IMR-90 (cell line): Measurements from ENCODE around the gene CARS2. TPM values are rescaled to one million over a fixed set of nuclear protein-coding genes. Genes with fewer than 3 reads are reported as not detected.

Experiments
- ATAC-seq: fragments of 200-7000 bp; cut with Tn5 transposase; 2 replicates; pipeline ENCODE4 v1.9.1; 2020; ENCODE audit warnings: low read depth, mild to moderate bottlenecking, moderate library complexity
- BruUV-seq: library from RNA; stranded (reverse); fragments of 400-500 nt; replicated peaks from 2 replicates; lab custom pipeline; 2021; lab: Mats Ljungman, UMichigan
- CTCF ChIA-PET: fragments of 300-600 bp; formaldehyde crosslinking; extraction: SDS; loops from one replicate; lab custom pipeline; 2021; ENCODE audit warnings: antibody characterized with exemption; lab: Yijun Ruan, JAX
- POLR2A ChIA-PET: fragments of 300-600 bp; sonication (Branson Sonifier 250); formaldehyde crosslinking; loops from one replicate; lab custom pipeline; 2022; ENCODE audit warnings: antibody characterized with exemption; ENCODE audit not compliant: unreplicated experiment; lab: Charles Lee
- DNase-seq: peaks from one replicate; pipeline ENCODE4 v3.0.0; 2013
- H2AFZ ChIP-seq: replicated peaks from 2 replicates; pipeline ENCODE3; 2013; ENCODE audit warnings: low read length, mild to moderate bottlenecking; ENCODE audit not compliant: poor library complexity
- H2AK5ac ChIP-seq: 2 replicates; pipeline ENCODE4 v1.6.1; 2013; ENCODE audit warnings: low read depth, low read length, inconsistent platforms
- H2AK9ac ChIP-seq: replicated peaks from 2 replicates; pipeline ENCODE3; 2013; ENCODE audit warnings: mild to moderate bottlenecking, low read depth, low read length, moderate library complexity; ENCODE audit not compliant: poor library complexity
- H2BK120ac ChIP-seq: 2 replicates; pipeline ENCODE4 v1.6.1; 2013; ENCODE audit warnings: low read depth, low read length, inconsistent platforms
- H2BK15ac ChIP-seq: 3 replicates; pipeline ENCODE4 v1.6.1; 2013; ENCODE audit warnings: low read depth, low read length, inconsistent platforms
- H2BK20ac ChIP-seq: 2 replicates; pipeline ENCODE4 v1.6.1; 2013; ENCODE audit warnings: low read depth, mild to moderate bottlenecking, inconsistent platforms, low read length, moderate library complexity
- H2BK5ac ChIP-seq: 2 replicates; pipeline ENCODE4 v1.6.1; 2013; ENCODE audit warnings: mild to moderate bottlenecking, low read depth, low read length, inconsistent platforms; ENCODE audit not compliant: poor library complexity, severe bottlenecking
- H3K14ac ChIP-seq: replicated peaks from 2 replicates; pipeline ENCODE4 v1.6.1; 2013; ENCODE audit warnings: low read depth, low read length, inconsistent platforms
- H3K18ac ChIP-seq: 2 replicates; pipeline ENCODE4 v1.6.1; 2013; ENCODE audit warnings: low read depth, low read length, control low read depth
- H3K23ac ChIP-seq: 2 replicates; pipeline ENCODE4 v1.6.1; 2013; ENCODE audit warnings: low read depth, low read length, inconsistent platforms
- H3K27ac ChIP-seq: 2 replicates; pipeline ENCODE4 v1.5.1; 2013; ENCODE audit warnings: mild to moderate bottlenecking, control low read depth, low read length; ENCODE audit not compliant: insufficient read depth
- H3K27me3 ChIP-seq: 2 replicates; pipeline ENCODE4 v1.6.1; 2013; ENCODE audit warnings: low read length; ENCODE audit not compliant: control insufficient read depth, insufficient read depth
- H3K36me3 ChIP-seq: 2 replicates; pipeline ENCODE4 v1.6.1; 2013; ENCODE audit warnings: low read length, mixed read lengths; ENCODE audit not compliant: control insufficient read depth, insufficient read depth
- H3K4ac ChIP-seq: 2 replicates; pipeline ENCODE4 v1.6.1; 2013; ENCODE audit warnings: low read depth, low read length, inconsistent platforms
- H3K4me1 ChIP-seq: 2 replicates; pipeline ENCODE4 v1.6.1; 2013; ENCODE audit warnings: low read length, mixed read lengths; ENCODE audit not compliant: control insufficient read depth, insufficient read depth
- H3K4me2 ChIP-seq: 2 replicates; pipeline ENCODE4 v1.6.1; 2013; ENCODE audit warnings: low read depth, mild to moderate bottlenecking, control low read depth, low read length, moderate library complexity
- H3K4me3 ChIP-seq: 2 replicates; pipeline ENCODE4 v1.5.1; 2013; ENCODE audit warnings: low read depth, mild to moderate bottlenecking, control low read depth, low read length, moderate library complexity; ENCODE audit not compliant: insufficient read depth
- H3K56ac ChIP-seq: 2 replicates; pipeline ENCODE4 v1.6.1; 2013; ENCODE audit warnings: low read length, inconsistent platforms; ENCODE audit not compliant: insufficient read depth; ENCODE audit errors: extremely low read depth
- H3K79me1 ChIP-seq, 2 experiments: 2 replicates each; pipeline ENCODE4 v1.6.1; 2013; ENCODE audit warnings: low read length in 2 of 2, inconsistent platforms in 1 of 2, low read depth in 1 of 2
- H3K9ac ChIP-seq: 2 replicates; pipeline ENCODE4 v1.6.1; 2013; ENCODE audit warnings: low read depth, low read length, control low read depth
- H3K9me1 ChIP-seq: 2 replicates; pipeline ENCODE4 v1.6.1; 2013; ENCODE audit warnings: low read length, inconsistent platforms; ENCODE audit not compliant: insufficient read depth
- H3K9me3 ChIP-seq: 2 replicates; pipeline ENCODE4 v1.6.1; 2013; ENCODE audit warnings: low read length; ENCODE audit not compliant: control insufficient read depth, insufficient read depth
- H4K20me1 ChIP-seq: 2 replicates; pipeline ENCODE4 v1.6.1; 2013; ENCODE audit warnings: low read length, inconsistent platforms; ENCODE audit not compliant: insufficient read depth
- H4K5ac ChIP-seq: 2 replicates; pipeline ENCODE4 v1.6.1; 2013; ENCODE audit warnings: mild to moderate bottlenecking, low read depth, low read length, control low read depth
- H4K8ac ChIP-seq, 2 experiments: 2 replicates each; pipeline ENCODE4 v1.6.1; 2013; ENCODE audit warnings: low read depth in 2 of 2, low read length in 2 of 2, control low read depth in 1 of 2, inconsistent platforms in 1 of 2
- H4K91ac ChIP-seq: 2 replicates; pipeline ENCODE4 v1.6.1; 2013; ENCODE audit warnings: low read depth, low read length, inconsistent platforms; ENCODE audit not compliant: insufficient read depth
- CEBPB ChIP-seq: IDR thresholded peaks from 2 replicates; pipeline ENCODE4 v1.6.1; 2012; ENCODE audit warnings: low read depth, low read length, improper control_type of control experiment
- CHD1 ChIP-seq: IDR thresholded peaks from 2 replicates; pipeline ENCODE4 v1.6.1; 2012; ENCODE audit warnings: low read depth, low read length, improper control_type of control experiment
- MAFK ChIP-seq: IDR thresholded peaks from 2 replicates; pipeline ENCODE4 v1.6.1; 2012; ENCODE audit warnings: low read depth, low read length, improper control_type of control experiment
- MAZ ChIP-seq: IDR thresholded peaks from 2 replicates; pipeline ENCODE4 v1.6.1; 2012; ENCODE audit warnings: low read depth, mild to moderate bottlenecking, low read length, improper control_type of control experiment, moderate library complexity, borderline replicate concordance
- MXI1 ChIP-seq: IDR thresholded peaks from 2 replicates; pipeline ENCODE4 v1.6.1; 2012; ENCODE audit warnings: low read depth, mild to moderate bottlenecking, low read length, moderate library complexity, borderline replicate concordance
- NFE2L2 ChIP-seq: fragments of 150-350 bp; IDR thresholded peaks from 2 replicates; pipeline ENCODE4 v1.6.1; 2016; ENCODE audit warnings: low read depth, mild to moderate bottlenecking, low read length
- POLR2A ChIP-seq: IDR thresholded peaks from 2 replicates; pipeline ENCODE4 v1.6.1; 2012; ENCODE audit warnings: mild to moderate bottlenecking, low read depth, low read length
- RAD21 ChIP-seq: IDR thresholded peaks from 2 replicates; pipeline ENCODE4 v1.6.1; 2012; ENCODE audit warnings: low read length, improper control_type of control experiment
- RCOR1 ChIP-seq: IDR thresholded peaks from 2 replicates; pipeline ENCODE4 v1.6.1; 2012; ENCODE audit warnings: mild to moderate bottlenecking, low read length, improper control_type of control experiment; ENCODE audit not compliant: insufficient replicate concordance
- RFX5 ChIP-seq: IDR thresholded peaks from 2 replicates; pipeline ENCODE4 v1.8.0; 2012; ENCODE audit warnings: low read depth, mild to moderate bottlenecking, low read length, moderate library complexity
- SMC3 ChIP-seq: fragments of 150-350 bp; IDR thresholded peaks from 2 replicates; pipeline ENCODE4 v1.6.1; 2016; ENCODE audit warnings: low read depth, mild to moderate bottlenecking, antibody characterized with exemption, low read length, moderate library complexity
- WGBS, 2 experiments: methylation state at CpG; one replicate each; pipeline versions ENCODE4 v1.1.5 to v1.1.7; 2013; ENCODE audit warnings: missing lambda C conversion rate in 2 of 2; ENCODE audit not compliant: insufficient read length in 1 of 2; ENCODE audit errors: extremely low coverage in 2 of 2; 5-methylcytosine and 5-hydroxymethylcytosine counted together
- dilution Hi-C: fragments of 300-500 bp; cut with HindIII; formaldehyde crosslinking; loops from one replicate; pipeline ENCODE4 v1.14.3; 2018; ENCODE audit warnings: low sequenced_read_pairs; ENCODE audit not compliant: unreplicated experiment
- in situ Hi-C: fragments of 300-500 bp; cut with MboI; formaldehyde crosslinking; loops from 3 replicates; pipeline ENCODE4 v1.14.3; 2019; ENCODE audit warnings: low sequenced_read_pairs, inconsistent platforms, mixed read lengths
- intact Hi-C: fragments of 100-400 bp; cut with micrococcal nuclease; formaldehyde crosslinking; loops from 2 replicates; pipeline ENCODE4 v1.10.0; 2022
- polyA plus RNA-seq, 3 experiments: library from polyadenylated mRNA; depleted of rRNA; stranded (reverse); fragments of >200 nt; gene quantifications; 2 replicates each; pipeline ENCODE4 v1.2.3, GENCODE V29; 2012; ENCODE audit warnings: low replicate concordance in 1 of 3
- total RNA-seq: library from RNA; depleted of rRNA; stranded (reverse); fragments of >200 nt; gene quantifications from 2 replicates; pipeline ENCODE4 v1.2.3, GENCODE V29; 2012
- TF ChIP-seq, protein P1 (sequence below): fragments of 150-350 bp; IDR thresholded peaks from 2 replicates; pipeline ENCODE4 v1.6.1; 2016; ENCODE audit warnings: low read depth, mild to moderate bottlenecking, low read length, moderate library complexity, borderline replicate concordance
- TF ChIP-seq, protein P2 (sequence below): fragments of 150-350 bp; IDR thresholded peaks from 2 replicates; pipeline ENCODE4 v1.6.1; 2017; ENCODE audit warnings: mild to moderate bottlenecking, antibody characterized with exemption, low read length, low read depth
- TF ChIP-seq, protein P3 (sequence below): conservative IDR thresholded peaks from 2 replicates; pipeline ENCODE4 v1.5.1; 2012; ENCODE audit warnings: mild to moderate bottlenecking, low read depth, low read length, improper control_type of control experiment

Gene CARS2
- total and polyA plus RNA-seq, 2 of the 4 experiments (the other 2 are of a cell fraction): 76.2 to 76.4 TPM

DNA sequence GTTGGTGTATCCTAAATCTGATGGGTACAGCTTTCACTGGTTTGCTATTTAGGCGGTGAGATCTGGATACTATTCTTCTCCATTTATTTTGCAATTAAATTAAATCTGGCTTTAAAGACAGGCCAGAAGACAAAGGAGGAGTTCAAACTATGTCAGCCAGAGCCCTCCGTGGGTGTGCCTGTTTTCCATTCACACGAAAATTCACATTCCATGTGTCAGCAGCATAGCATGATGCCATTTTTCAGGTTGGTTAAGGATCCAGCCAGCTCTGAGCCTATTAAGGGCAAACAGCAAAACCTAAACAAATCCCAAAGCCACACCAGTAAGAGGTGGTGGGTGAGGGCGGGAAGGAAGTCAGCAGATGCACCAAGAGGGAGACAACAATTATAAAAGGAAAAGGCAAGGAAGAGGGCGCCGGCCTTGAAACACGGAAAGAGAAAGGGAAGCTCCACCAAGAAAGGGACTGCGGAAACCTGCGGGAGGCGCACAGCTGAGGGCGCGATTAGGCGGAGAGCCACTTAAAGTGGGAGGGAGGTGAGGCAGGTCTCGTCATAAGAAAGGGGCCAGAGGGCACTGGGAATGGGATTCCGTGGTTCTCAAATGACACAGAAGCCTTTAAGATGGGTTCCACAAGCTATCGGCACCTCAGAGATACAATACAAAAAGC is 43.0 kb downstream of the CARS2 start:
- no peak overlapping the region for H3K56ac ChIP-seq
- H3K4ac ChIP-seq: no peak overlapping the region
- no peak overlapping the region for H2BK20ac ChIP-seq
- H3K4me2 ChIP-seq: no peak overlapping the region
- in situ Hi-C loops (no loop called here), dilution Hi-C loops (no loop called here), intact Hi-C loops (no loop called here)
- 100% methylated on average over 7 of the region's 16 CpGs; no CpG with 5 or more reads in 1 of the 2 experiments for WGBS, 2 experiments
- no peak overlapping the region for H3K4me3 ChIP-seq
- no peak overlapping the region for H3K14ac ChIP-seq
- H3K27me3 ChIP-seq: no peaks in the 10 kb centered on the region
- BruUV-seq: no TSS peak
- H3K27ac ChIP-seq: no peak overlapping the region
- ChIA-PET POLR2A (interaction anchor here (0.5 kb wide), 1 partner anchor 20 kb away, joined by 3 read pairs; no protein-coding TSS in a partner anchor), CTCF (no interaction called here)
- no peak overlapping the region for H4K8ac ChIP-seq
- H4K5ac ChIP-seq: no peak overlapping the region
- no peaks in the 10 kb centered on the region for H4K20me1 ChIP-seq
- no peak overlapping the region for H4K91ac ChIP-seq
- no peak overlapping the region for H2BK5ac ChIP-seq
- peaks cover 0 to 7% of the 10 kb centered on the region in 2 experiments; a peak in 2 of 4 replicates for H3K79me1 ChIP-seq
- peaks cover 3% of the 10 kb centered on the region for H3K9me3 ChIP-seq
- H3K4me1 ChIP-seq: no peaks in the 10 kb centered on the region
- no peak overlapping the region for H2BK15ac ChIP-seq
- no peak overlapping the region for H2AK5ac ChIP-seq
- ATAC-seq (no peak), DNase-seq (no peak)
- no peak overlapping the region for H2BK120ac ChIP-seq
- H3K9ac ChIP-seq: no peak overlapping the region
- H3K23ac ChIP-seq: no peak overlapping the region
- no peak for TF ChIP-seq SMC3
- TF ChIP-seq CHD1: no peak
- TF ChIP-seq RCOR1: no peak
- TF ChIP-seq CEBPB: no peak
- TF ChIP-seq RAD21: no peak
- TF ChIP-seq MXI1: no peak
- TF ChIP-seq, protein P1, sequence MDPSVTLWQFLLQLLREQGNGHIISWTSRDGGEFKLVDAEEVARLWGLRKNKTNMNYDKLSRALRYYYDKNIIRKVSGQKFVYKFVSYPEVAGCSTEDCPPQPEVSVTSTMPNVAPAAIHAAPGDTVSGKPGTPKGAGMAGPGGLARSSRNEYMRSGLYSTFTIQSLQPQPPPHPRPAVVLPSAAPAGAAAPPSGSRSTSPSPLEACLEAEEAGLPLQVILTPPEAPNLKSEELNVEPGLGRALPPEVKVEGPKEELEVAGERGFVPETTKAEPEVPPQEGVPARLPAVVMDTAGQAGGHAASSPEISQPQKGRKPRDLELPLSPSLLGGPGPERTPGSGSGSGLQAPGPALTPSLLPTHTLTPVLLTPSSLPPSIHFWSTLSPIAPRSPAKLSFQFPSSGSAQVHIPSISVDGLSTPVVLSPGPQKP: no peak
- TF ChIP-seq MAZ: no peak
- TF ChIP-seq, protein P2, sequence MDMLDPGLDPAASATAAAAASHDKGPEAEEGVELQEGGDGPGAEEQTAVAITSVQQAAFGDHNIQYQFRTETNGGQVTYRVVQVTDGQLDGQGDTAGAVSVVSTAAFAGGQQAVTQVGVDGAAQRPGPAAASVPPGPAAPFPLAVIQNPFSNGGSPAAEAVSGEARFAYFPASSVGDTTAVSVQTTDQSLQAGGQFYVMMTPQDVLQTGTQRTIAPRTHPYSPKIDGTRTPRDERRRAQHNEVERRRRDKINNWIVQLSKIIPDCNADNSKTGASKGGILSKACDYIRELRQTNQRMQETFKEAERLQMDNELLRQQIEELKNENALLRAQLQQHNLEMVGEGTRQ: no peak
- TF ChIP-seq RFX5: no peak
- TF ChIP-seq NFE2L2: no peak
- TF ChIP-seq MAFK: no peak
- no peak for TF ChIP-seq POLR2A
- TF ChIP-seq, protein P3, sequence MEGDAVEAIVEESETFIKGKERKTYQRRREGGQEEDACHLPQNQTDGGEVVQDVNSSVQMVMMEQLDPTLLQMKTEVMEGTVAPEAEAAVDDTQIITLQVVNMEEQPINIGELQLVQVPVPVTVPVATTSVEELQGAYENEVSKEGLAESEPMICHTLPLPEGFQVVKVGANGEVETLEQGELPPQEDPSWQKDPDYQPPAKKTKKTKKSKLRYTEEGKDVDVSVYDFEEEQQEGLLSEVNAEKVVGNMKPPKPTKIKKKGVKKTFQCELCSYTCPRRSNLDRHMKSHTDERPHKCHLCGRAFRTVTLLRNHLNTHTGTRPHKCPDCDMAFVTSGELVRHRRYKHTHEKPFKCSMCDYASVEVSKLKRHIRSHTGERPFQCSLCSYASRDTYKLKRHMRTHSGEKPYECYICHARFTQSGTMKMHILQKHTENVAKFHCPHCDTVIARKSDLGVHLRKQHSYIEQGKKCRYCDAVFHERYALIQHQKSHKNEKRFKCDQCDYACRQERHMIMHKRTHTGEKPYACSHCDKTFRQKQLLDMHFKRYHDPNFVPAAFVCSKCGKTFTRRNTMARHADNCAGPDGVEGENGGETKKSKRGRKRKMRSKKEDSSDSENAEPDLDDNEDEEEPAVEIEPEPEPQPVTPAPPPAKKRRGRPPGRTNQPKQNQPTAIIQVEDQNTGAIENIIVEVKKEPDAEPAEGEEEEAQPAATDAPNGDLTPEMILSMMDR: no peak
- no peaks in the 10 kb centered on the region for H3K9me1 ChIP-seq
- H3K36me3 ChIP-seq: peaks cover 56% of the 10 kb centered on the region
- no peak overlapping the region for H2AK9ac ChIP-seq
- H3K18ac ChIP-seq: no peak overlapping the region
- H2AFZ ChIP-seq: no peak overlapping the region
